HG02885 (cell line): ENCODE measurements around the gene ABCA7.
"Not testable (repeated sequence)": the region's sequence is repeated elsewhere in the genome, so short reads cannot be mapped to it uniquely, and the experiment has no call there.

Source experiments
- ATAC-seq: cut with Tn5 transposase; IDR thresholded peaks from one replicate; pipeline ENCODE4 v1.9.1; 2021; ENCODE audit warnings: mild to moderate bottlenecking; ENCODE audit not compliant: unreplicated experiment, poor library complexity

Gene ABCA7

GRCh38 chr19:1111641-1112267, 71.8 kb downstream of the ABCA7 start:
- no peak for ATAC-seq

GRCh38 chr19:1112268-1113029, 72.5 kb downstream of the ABCA7 start:
- no peak for ATAC-seq

- ATAC-seq, result peak; percentile 60
Observed at GRCh38 chr19:1113030-1113985, 73.4 kb downstream of the ABCA7 start.

GRCh38 chr19:1113986-1114483, 74.1 kb downstream of the ABCA7 start:
- no peak for ATAC-seq

- ATAC-seq, result not testable (repeated sequence)
Observed at GRCh38 chr19:1114728-1115127, 74.8 kb downstream of the ABCA7 start.
